Endothelial cell of umbilical vein (primary cell): ENCODE measurements around the gene UBXN6. TPM values are rescaled to one million over a fixed set of nuclear protein-coding genes. Genes with fewer than 3 reads are reported as not detected.

ENCODE experiments used
- BruUV-seq: library from RNA; stranded (reverse); fragments of 400-500 nt; replicated peaks from 2 replicates; lab custom pipeline; 2021; lab: Mats Ljungman, UMichigan
- CTCF ChIA-PET: fragments of 300-600, 350-600 bp; sonication (Branson Sonifier 250); formaldehyde crosslinking; loops from one replicate; lab custom pipeline; 2021; ENCODE audit warnings: antibody characterized with exemption, inconsistent platforms; lab: Charles Lee
- POLR2A ChIA-PET: fragments of 300-600, 350-600 bp; sonication (Branson Sonifier 250); formaldehyde crosslinking; loops from one replicate; lab custom pipeline; 2021; ENCODE audit warnings: antibody characterized with exemption, inconsistent platforms; lab: Charles Lee
- DNase-seq: peaks from one replicate; pipeline ENCODE4 v3.0.0-alpha.2; 2011; ENCODE audit warnings: low read depth, low spot score
- FAIRE-seq: peaks from 2 replicates; lab custom pipeline; 2011; peaks lifted over from hg19 to GRCh38; lab: Jason Lieb, UNC
- H2AFZ ChIP-seq: 2 replicates; pipeline ENCODE4 v1.6.0; 2012; ENCODE audit warnings: low read depth, low read length, control low read depth, inconsistent platforms
- H3K27ac ChIP-seq: 2 replicates; pipeline ENCODE4 v1.5.1; 2011; ENCODE audit warnings: low read depth, mild to moderate bottlenecking, control low read depth, low read length, moderate library complexity; ENCODE audit not compliant: insufficient read depth
- H3K27me3 ChIP-seq, 2 experiments: 2 replicates each; pipeline versions ENCODE4 v1.6.0 to v1.6.1; 2011; ENCODE audit warnings: low read length in 2 of 2, mixed read lengths in 1 of 2; ENCODE audit not compliant: control insufficient read depth in 2 of 2, insufficient read depth in 2 of 2
- H3K36me3 ChIP-seq, 2 experiments: 2 replicates in 1 of 2; 3 replicates in 1 of 2; pipeline ENCODE4 v1.5.1; 2011; ENCODE audit warnings: low read length in 2 of 2, mild to moderate bottlenecking in 1 of 2, moderate library complexity in 1 of 2; ENCODE audit not compliant: control insufficient read depth in 2 of 2, insufficient read depth in 2 of 2; ENCODE audit errors: extremely low read depth in 1 of 2
- H3K4me1 ChIP-seq: 3 replicates; pipeline ENCODE4 v1.5.1; 2011; ENCODE audit warnings: mild to moderate bottlenecking, low read length; ENCODE audit not compliant: control insufficient read depth, insufficient read depth; ENCODE audit errors: extremely low read depth
- H3K4me2 ChIP-seq: 2 replicates; pipeline ENCODE4 v1.6.1; 2011; ENCODE audit warnings: low read length, control low read depth, mixed read lengths; ENCODE audit not compliant: insufficient read depth
- H3K4me3 ChIP-seq, 3 experiments: fragments of 200-600 bp in 1 of 3; sonication (generic), shearing (Covaris generic) in 1 of 3; replicated peaks in 1 of 3; 2 replicates each; pipeline ENCODE4 v1.5.1; 2011 to 2016; ENCODE audit warnings: control low read depth in 3 of 3, low read length in 3 of 3, mild to moderate bottlenecking in 2 of 3, inconsistent platforms in 1 of 3, low read depth in 1 of 3, moderate library complexity in 1 of 3; ENCODE audit not compliant: insufficient read depth in 1 of 3
- H3K79me2 ChIP-seq: 2 replicates; pipeline ENCODE4 v1.6.0; 2012; ENCODE audit warnings: low read length, inconsistent platforms; ENCODE audit not compliant: control insufficient read depth, insufficient read depth
- H3K9ac ChIP-seq: replicated peaks from 2 replicates; pipeline ENCODE3; 2011; ENCODE audit warnings: low read length, control low read depth; ENCODE audit not compliant: insufficient read depth; ENCODE audit errors: extremely low read depth
- H3K9me1 ChIP-seq: replicated peaks from 3 replicates; pipeline ENCODE4 v1.6.0; 2011; ENCODE audit warnings: mild to moderate bottlenecking, low read length; ENCODE audit not compliant: control insufficient read depth, insufficient read depth; ENCODE audit errors: extremely low read depth
- H3K9me3 ChIP-seq: replicated peaks from 2 replicates; pipeline ENCODE4 v1.5.1; 2012; ENCODE audit warnings: low read length, inconsistent platforms; ENCODE audit not compliant: control insufficient read depth, insufficient read depth
- H4K20me1 ChIP-seq: replicated peaks from 2 replicates; pipeline ENCODE3; 2011; ENCODE audit warnings: mild to moderate bottlenecking, low read length; ENCODE audit not compliant: control insufficient read depth, insufficient read depth; ENCODE audit errors: extremely low read depth
- FOS ChIP-seq: IDR thresholded peaks from 2 replicates; pipeline ENCODE4 v1.6.1; 2011; ENCODE audit warnings: mild to moderate bottlenecking, low read length, moderate library complexity, borderline replicate concordance; ENCODE audit not compliant: insufficient read depth
- GATA2 ChIP-seq: IDR thresholded peaks from 2 replicates; pipeline ENCODE4 v1.7.0; 2011; ENCODE audit warnings: low read depth, mild to moderate bottlenecking, moderate library complexity, mixed read lengths, low read length; ENCODE audit not compliant: insufficient read length, insufficient read depth
- dilution Hi-C: fragments of 300-500 bp; cut with MboI; formaldehyde crosslinking; loops from one replicate; pipeline ENCODE4 v1.15.0; 2019; ENCODE audit warnings: low sequenced_read_pairs; ENCODE audit not compliant: extremely low pct_ligation_motif_present
- intact Hi-C: fragments of 100-400 bp; cut with micrococcal nuclease; formaldehyde crosslinking; loops from one replicate; pipeline ENCODE4 v1.10.0; 2022
- polyA plus RNA-seq, 4 experiments: library from polyadenylated mRNA; depleted of rRNA in 3 of 4; stranded (reverse) in 3 of 4; unstranded in 1 of 4; fragments of >200 nt; gene quantifications; 2 replicates each; pipeline versions ENCODE4 v1.2.1 to v1.2.3, GENCODE V29; 2011 to 2012; ENCODE audit warnings: missing spikeins in 1 of 4
- total RNA-seq: library from RNA; stranded (reverse); gene quantifications from 2 replicates; pipeline ENCODE4 v1.2.3, GENCODE V29; 2021
- TF ChIP-seq, protein P1 (sequence below): IDR thresholded peaks from 2 replicates; pipeline ENCODE4 v1.6.1; 2011; ENCODE audit not compliant: insufficient read depth, insufficient read length

Gene UBXN6
- total and polyA plus RNA-seq, 2 donors (not counting 3 experiments of a cell fraction or from before 2014, with no cell fraction given): 78.5 to 93.7 TPM

GRCh38 chr19:4429256-4429655 lies 28.3 kb downstream of the UBXN6 start:
- Histone ChIP-seq H3K79me2 (no peaks in the 10 kb centered on the region), H3K27me3 (no peaks in the 10 kb centered on the region), H3K4me3 (no peak overlapping the region), H3K9ac (no peak overlapping the region), H3K9me3 (no peaks in the 10 kb centered on the region), H3K4me1 (no peaks in the 10 kb centered on the region), H3K27ac (no peak overlapping the region), H3K36me3 (peaks cover 9 to 15% of the 10 kb centered on the region in 2 experiments), H3K9me1 (no peaks in the 10 kb centered on the region), H4K20me1 (no peaks in the 10 kb centered on the region), H2AFZ (no peak overlapping the region), H3K4me2 (no peak overlapping the region)
- intact Hi-C loops (no loop called here), dilution Hi-C loops (no loop called here)
- ChIA-PET CTCF (no interaction called here), POLR2A (no interaction called here)
- no TSS peak for BruUV-seq
- TF ChIP-seq, protein P1, sequence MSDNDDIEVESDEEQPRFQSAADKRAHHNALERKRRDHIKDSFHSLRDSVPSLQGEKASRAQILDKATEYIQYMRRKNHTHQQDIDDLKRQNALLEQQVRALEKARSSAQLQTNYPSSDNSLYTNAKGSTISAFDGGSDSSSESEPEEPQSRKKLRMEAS: no peak
- no peak for TF ChIP-seq FOS
- no peak for TF ChIP-seq GATA2
- no peak for DNase-seq
- no peak for FAIRE-seq

DNA sequence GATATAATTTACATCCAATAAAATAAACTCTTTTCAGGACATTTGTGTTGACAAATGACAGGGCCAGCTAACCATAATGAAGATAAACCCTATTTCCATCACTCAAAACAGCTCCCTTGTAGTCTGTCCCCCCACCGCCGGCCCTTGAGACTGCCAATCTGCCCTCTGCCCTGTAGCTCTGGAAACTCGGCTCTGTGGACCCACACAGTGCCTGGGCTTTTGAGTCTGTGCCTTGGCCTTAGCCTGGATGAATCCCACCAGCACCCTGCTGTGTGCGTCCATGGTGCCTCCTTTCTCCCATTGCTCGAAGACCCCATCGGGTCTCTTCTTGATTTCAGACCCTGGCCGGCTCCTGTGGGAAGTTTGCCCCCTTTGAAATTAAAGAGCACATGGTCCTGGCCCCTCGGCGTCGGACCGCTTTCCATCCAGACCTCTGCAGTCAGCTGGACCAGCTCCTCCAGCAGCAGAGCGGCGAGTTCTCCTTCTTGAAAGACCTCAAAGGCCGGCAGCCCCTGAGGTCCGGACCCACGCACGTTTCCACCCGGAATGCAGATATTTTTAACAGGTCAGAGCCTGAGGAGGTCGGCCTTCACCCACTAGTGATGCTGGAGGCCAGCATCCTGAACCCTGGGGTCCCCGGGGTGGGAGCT lies 29.1 kb downstream of the UBXN6 start:
- ChIA-PET CTCF (interaction anchor here (1.3 kb wide), 1 partner anchor 97 kb away, joined by 5 read pairs; no protein-coding TSS in a partner anchor), POLR2A (no interaction called here)
- TF ChIP-seq, protein P1: no peak
- Histone ChIP-seq H3K9ac (no peak overlapping the region), H3K4me3 (no peak overlapping the region), H4K20me1 (no peaks in the 10 kb centered on the region), H2AFZ (no peak overlapping the region), H3K27me3 (no peaks in the 10 kb centered on the region), H3K4me2 (no peak overlapping the region), H3K9me3 (no peaks in the 10 kb centered on the region), H3K4me1 (no peaks in the 10 kb centered on the region), H3K79me2 (no peaks in the 10 kb centered on the region), H3K27ac (no peak overlapping the region), H3K9me1 (no peaks in the 10 kb centered on the region), H3K36me3 (peaks cover 9 to 18% of the 10 kb centered on the region in 2 experiments)
- DNase-seq (no peak), FAIRE-seq (no peak)
- intact Hi-C loops (no loop called here), dilution Hi-C loops (no loop called here)
- no TSS peak for BruUV-seq
